ENCODE data around the gene TMPRSS15. TPM values are rescaled to one million over a fixed set of nuclear protein-coding genes. Genes with fewer than 3 reads are reported as not detected.

The TMPRSS15 gene
- total RNA-seq, 1 donor from 2014 or later: not detected

- Mint-ChIP-seq H3K36me3 (ENCODE audit: low read depth) (no peaks in the 10 kb centered on the region), H3K4me3 (no peak overlapping the region), H3K27me3 (ENCODE audit: low read depth) (no peaks in the 10 kb centered on the region), H3K27ac (ENCODE audit: unreplicated experiment) (no peak overlapping the region), H3K4me1 (peaks cover 4% of the 10 kb centered on the region), H3K9me3 (peaks cover 2% of the 10 kb centered on the region)
- no peak for TF ChIP-seq CTCF (conservative IDR thresholded peaks at IDR 0.05)
- no peak for DNase-seq (ENCODE audit: low read depth, low spot score)
Observed at GRCh38 chr21:18349468-18349867, 54.1 kb downstream of the TMPRSS15 start.

GRCh38 chr21:18340387-18340942 is 63.1 kb downstream of the TMPRSS15 start:
- TF ChIP-seq CTCF (conservative IDR thresholded peaks at IDR 0.05): no peak
- H3K36me3 Mint-ChIP-seq (ENCODE audit: low read depth): no peaks in the 10 kb centered on the region
- no peak for DNase-seq (ENCODE audit: low read depth, low spot score)
- H3K27ac Mint-ChIP-seq (ENCODE audit: unreplicated experiment): no peak overlapping the region
- no peaks in the 10 kb centered on the region for H3K27me3 Mint-ChIP-seq (ENCODE audit: low read depth)
- no peak overlapping the region for H3K4me3 Mint-ChIP-seq
- no peaks in the 10 kb centered on the region for H3K4me1 Mint-ChIP-seq
- H3K9me3 Mint-ChIP-seq: no peaks in the 10 kb centered on the region

- H3K36me3 Mint-ChIP-seq (ENCODE audit: low read depth): no peaks in the 10 kb centered on the region
- H3K27me3 Mint-ChIP-seq (ENCODE audit: low read depth): no peaks in the 10 kb centered on the region
- no peak overlapping the region for H3K27ac Mint-ChIP-seq (ENCODE audit: unreplicated experiment)
- TF ChIP-seq CTCF (conservative IDR thresholded peaks at IDR 0.05): no peak
- H3K4me1 Mint-ChIP-seq: no peaks in the 10 kb centered on the region
- no peaks in the 10 kb centered on the region for H3K9me3 Mint-ChIP-seq
- no peak for DNase-seq (ENCODE audit: low read depth, low spot score)
- no peak overlapping the region for H3K4me3 Mint-ChIP-seq
Observed at GRCh38 chr21:18335651-18336236, 67.8 kb downstream of the TMPRSS15 start.

- Mint-ChIP-seq H3K27me3 (ENCODE audit: low read depth) (no peaks in the 10 kb centered on the region), H3K9me3 (no peaks in the 10 kb centered on the region), H3K36me3 (ENCODE audit: low read depth) (no peaks in the 10 kb centered on the region), H3K4me3 (no peak overlapping the region), H3K4me1 (no peaks in the 10 kb centered on the region), H3K27ac (ENCODE audit: unreplicated experiment) (no peak overlapping the region)
- TF ChIP-seq CTCF (conservative IDR thresholded peaks at IDR 0.05): no peak
- no peak for DNase-seq (ENCODE audit: low read depth, low spot score)
Observed at GRCh38 chr21:18334066-18334465, 69.5 kb downstream of the TMPRSS15 start.

- no peaks in the 10 kb centered on the region for H3K27me3 Mint-ChIP-seq (ENCODE audit: low read depth)
- H3K36me3 Mint-ChIP-seq (ENCODE audit: low read depth): peaks cover 5% of the 10 kb centered on the region
- no peak for TF ChIP-seq CTCF (conservative IDR thresholded peaks at IDR 0.05)
- H3K4me1 Mint-ChIP-seq: peaks cover 4% of the 10 kb centered on the region
- no peak overlapping the region for H3K4me3 Mint-ChIP-seq
- H3K9me3 Mint-ChIP-seq: peaks cover 8% of the 10 kb centered on the region
- DNase-seq (ENCODE audit: low read depth, low spot score): no peak
- H3K27ac Mint-ChIP-seq (ENCODE audit: unreplicated experiment): no peak overlapping the region
Observed at GRCh38 chr21:18318156-18318555, 85.4 kb downstream of the TMPRSS15 start.

Data from neural crest cell (in vitro differentiated cells).